A673 (cell line): Measurements from ENCODE around the gene TIMM17B.
"Not testable (repeated sequence)": the region's sequence is repeated elsewhere in the genome, so short reads cannot be mapped to it uniquely, and the experiment has no call there.

Experiments
- EZH2 ChIP-seq: fragments of 200-600 bp; sonication (generic); IDR thresholded peaks from 2 replicates; pipeline ENCODE4 v1.6.1; 2017; ENCODE audit warnings: borderline replicate concordance, low read depth, mild to moderate bottlenecking, mixed read lengths, antibody characterized with exemption, low read length; ENCODE audit not compliant: poor library complexity, severe bottlenecking
- TF ChIP-seq, protein P1 (sequence below): fragments of 300-800, 200-600 bp; sonication (generic); conservative IDR thresholded peaks from 2 replicates; pipeline ENCODE4 v1.5.1; 2017; ENCODE audit warnings: low read depth, mild to moderate bottlenecking, antibody characterized with exemption, low read length, moderate library complexity, mixed read lengths

DNA sequence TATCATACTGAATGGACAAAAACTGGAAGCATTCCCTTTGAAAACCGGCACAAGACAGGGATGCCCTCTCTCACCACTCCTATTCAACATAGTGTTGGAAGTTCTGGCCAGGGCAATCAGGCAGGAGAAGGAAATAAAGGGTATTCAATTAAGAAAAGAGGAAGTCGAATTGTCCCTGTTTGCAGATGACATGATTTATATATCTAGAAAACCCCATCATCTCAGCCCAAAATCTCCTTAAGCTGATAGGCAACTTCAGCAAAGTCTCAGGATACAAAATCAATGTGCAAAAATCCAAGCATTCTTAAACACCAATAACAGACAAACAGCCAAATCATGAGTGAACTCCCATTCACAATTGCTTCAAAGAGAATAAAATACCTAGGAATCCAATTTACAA, 25.6 kb downstream of the TIMM17B start:
- TF ChIP-seq, protein P1, sequence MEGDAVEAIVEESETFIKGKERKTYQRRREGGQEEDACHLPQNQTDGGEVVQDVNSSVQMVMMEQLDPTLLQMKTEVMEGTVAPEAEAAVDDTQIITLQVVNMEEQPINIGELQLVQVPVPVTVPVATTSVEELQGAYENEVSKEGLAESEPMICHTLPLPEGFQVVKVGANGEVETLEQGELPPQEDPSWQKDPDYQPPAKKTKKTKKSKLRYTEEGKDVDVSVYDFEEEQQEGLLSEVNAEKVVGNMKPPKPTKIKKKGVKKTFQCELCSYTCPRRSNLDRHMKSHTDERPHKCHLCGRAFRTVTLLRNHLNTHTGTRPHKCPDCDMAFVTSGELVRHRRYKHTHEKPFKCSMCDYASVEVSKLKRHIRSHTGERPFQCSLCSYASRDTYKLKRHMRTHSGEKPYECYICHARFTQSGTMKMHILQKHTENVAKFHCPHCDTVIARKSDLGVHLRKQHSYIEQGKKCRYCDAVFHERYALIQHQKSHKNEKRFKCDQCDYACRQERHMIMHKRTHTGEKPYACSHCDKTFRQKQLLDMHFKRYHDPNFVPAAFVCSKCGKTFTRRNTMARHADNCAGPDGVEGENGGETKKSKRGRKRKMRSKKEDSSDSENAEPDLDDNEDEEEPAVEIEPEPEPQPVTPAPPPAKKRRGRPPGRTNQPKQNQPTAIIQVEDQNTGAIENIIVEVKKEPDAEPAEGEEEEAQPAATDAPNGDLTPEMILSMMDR: not testable (repeated sequence)
- not testable (repeated sequence) for TF ChIP-seq EZH2
